C4-2B (cell line): Measurements from ENCODE around the gene VGLL1.

Experiments used
- H3K27ac ChIP-seq: fragments of 450-650 bp; 2 replicates; pipeline ENCODE4 v1.5.1; 2017
- ZFX ChIP-seq: fragments of 450-650 bp; IDR thresholded peaks from 2 replicates; pipeline ENCODE4 v1.6.1; 2017
- TF ChIP-seq, protein P1 (sequence below): fragments of 450-650 bp; conservative IDR thresholded peaks from 2 replicates; pipeline ENCODE4 v1.5.1; 2017; ENCODE audit warnings: mild to moderate bottlenecking

VGLL1 gene

DNA sequence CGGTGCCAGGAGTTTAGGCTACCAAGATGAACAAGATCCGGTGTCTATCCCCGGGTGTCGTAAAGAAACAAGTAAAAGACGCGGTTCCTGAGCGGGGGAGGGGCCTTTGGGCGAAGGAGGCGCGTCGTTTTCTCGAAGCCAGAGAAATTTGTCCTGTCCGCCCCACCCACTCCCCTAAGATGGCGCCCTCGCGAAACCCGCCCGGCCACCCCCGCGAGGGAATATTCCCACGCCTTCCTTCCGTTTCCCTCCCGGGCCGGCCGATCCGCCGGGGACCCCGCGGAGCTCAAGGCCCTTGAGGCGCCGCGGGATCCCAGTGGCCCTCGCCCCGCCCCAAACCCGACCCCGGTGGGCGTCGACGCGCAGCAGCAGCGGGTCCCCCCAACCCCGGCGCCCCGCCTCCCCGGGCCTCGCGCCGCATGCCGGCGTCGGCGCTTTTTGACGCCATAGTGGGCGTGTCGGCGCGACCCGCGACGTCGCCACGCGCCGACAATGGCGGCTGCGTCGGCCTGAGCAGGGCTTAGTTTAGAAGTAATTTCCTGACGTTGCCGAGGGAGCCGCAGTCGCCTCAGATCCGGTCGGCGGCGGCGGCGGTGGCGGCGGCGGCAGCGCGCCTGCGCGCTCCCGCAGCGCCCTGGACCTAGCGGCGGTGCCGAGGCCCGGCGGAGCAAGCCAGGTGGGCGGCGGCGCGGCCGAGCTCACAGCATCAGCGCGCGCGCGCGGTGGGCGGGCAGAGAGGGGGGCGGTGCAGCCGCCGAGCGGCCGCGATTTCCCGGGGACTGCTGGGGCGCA, 35.1 kb upstream of the VGLL1 start:
- peak overlapping the region; percentile 89 for H3K27ac ChIP-seq

DNA sequence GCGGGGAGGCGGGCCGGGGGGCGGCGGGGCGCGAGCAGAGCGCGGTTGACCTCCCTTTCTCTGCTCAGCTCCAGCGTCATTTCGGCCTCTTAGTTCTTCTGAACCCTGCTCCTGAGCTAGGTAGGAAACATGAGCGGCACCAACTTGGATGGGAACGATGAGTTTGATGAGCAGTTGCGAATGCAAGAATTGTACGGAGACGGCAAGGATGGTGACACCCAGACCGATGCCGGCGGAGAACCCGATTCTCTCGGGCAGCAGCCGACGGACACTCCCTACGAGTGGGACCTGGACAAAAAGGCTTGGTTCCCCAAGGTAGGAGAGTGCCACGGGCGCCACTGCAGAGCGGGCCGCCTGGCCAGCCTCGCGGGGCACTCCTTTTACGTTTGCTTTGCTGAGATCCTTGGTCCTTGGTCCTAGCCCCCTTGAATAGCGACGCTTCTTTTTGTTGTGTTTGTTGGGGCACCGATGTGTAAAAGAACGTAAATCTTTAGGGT, 34.4 kb upstream of the VGLL1 start, which contains the start of gene HTATSF1:
HTATSF1 (plus strand) TSS at position 37 of the 497 bp plus-strand sequence; CDS start at position 130, 93 bp downstream.
- H3K27ac ChIP-seq: peak within 1 kb of the TSS; percentile 89
- TF ChIP-seq, protein P1, sequence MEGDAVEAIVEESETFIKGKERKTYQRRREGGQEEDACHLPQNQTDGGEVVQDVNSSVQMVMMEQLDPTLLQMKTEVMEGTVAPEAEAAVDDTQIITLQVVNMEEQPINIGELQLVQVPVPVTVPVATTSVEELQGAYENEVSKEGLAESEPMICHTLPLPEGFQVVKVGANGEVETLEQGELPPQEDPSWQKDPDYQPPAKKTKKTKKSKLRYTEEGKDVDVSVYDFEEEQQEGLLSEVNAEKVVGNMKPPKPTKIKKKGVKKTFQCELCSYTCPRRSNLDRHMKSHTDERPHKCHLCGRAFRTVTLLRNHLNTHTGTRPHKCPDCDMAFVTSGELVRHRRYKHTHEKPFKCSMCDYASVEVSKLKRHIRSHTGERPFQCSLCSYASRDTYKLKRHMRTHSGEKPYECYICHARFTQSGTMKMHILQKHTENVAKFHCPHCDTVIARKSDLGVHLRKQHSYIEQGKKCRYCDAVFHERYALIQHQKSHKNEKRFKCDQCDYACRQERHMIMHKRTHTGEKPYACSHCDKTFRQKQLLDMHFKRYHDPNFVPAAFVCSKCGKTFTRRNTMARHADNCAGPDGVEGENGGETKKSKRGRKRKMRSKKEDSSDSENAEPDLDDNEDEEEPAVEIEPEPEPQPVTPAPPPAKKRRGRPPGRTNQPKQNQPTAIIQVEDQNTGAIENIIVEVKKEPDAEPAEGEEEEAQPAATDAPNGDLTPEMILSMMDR: no peak
- TF ChIP-seq ZFX: no peak; the same call in 1 of the 2 replicates

More for the DNA sequence above, 35.1 kb upstream of the VGLL1 start:
- TF ChIP-seq, protein P1: no peak
- peak; percentile 68; the same call in 1 of the 2 replicates for TF ChIP-seq ZFX

DNA sequence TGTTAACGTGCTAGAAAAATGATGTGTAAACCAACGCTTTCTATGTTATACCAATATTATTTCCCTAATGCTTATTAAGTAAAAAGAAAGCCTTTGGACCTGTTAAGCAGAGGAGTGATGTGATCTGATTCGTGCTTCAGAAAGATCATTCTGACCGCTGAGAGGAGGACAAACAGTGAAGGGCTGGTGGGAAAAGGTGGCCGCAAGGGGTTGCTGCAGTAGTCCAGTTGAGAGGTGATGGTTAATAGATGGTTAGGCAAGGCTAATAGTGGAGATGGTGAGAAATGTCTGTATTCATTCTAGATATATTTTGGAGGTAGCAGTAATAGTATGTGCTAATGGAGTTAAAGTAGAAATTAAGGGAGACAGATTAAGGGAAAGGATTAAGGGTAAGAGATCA, 12.9 kb upstream of the VGLL1 start:
- H3K27ac ChIP-seq: no peak overlapping the region
- TF ChIP-seq, protein P1: 0 out of 2 replicates have a peak, but pooled peaks have one; percentile 4
- TF ChIP-seq ZFX: no peak

DNA sequence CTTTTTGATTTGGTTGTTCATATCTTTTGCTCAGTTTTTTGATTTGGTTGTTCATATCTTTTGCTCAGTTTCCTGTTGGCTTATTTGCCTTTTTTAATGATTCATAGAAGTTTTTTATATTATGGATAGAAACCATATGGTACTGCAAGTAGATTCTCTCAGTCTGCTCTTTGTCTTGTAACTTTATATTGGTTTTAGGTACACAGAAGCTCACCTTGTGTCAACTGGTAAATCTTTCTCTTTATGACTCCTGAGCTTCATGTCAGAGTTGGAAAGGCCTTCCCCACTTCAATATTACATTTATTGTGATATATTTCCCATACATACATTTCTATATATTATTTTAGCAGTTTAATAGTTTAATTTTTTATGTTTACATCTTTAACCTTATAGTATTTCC, 8.2 kb upstream of the VGLL1 start:
- H3K27ac ChIP-seq: no peak overlapping the region
- no peak for TF ChIP-seq ZFX
- TF ChIP-seq, protein P1: no peak

DNA sequence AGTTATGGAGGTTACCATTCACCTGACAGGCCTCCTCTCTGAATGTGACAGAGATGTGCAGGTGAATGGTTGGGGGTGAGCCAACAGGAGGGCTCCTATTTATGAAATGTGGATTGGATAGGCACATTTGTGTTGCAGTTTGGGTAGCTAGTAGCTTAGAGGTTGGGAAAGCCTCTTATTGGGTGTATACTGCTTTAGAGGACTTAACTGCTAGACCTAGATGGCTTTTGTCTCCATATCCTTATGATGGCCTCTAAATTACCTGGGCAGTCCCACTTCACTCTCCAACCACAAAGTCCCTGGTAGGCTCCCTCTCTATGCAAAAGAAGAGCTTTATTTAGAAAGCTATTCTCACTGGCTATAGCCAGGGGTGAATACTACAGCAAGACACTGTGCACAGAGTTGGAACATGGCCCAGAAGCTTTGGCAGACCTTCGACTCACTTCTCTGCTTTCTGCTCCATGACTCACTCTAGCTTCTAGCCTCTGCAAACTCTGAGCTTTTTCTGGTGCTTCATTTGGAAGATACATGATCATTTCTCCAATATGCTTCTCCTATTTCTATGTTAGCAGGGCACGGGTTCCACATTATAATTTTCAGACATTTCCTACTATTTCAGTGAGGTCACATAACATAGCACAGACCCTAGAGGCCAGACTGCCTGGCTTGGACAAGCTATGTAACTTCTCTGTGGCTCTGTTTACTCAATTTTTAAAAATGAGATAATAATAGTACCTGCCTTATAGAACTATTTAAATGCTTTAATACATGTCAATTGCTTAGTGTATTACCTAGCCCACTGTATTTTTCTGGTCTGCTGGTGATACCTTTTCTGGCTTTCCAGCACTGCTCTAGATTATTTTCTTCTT, 6.0 kb upstream of the VGLL1 start:
- no peak overlapping the region for H3K27ac ChIP-seq
- TF ChIP-seq ZFX: no peak
- TF ChIP-seq, protein P1: no peak

DNA sequence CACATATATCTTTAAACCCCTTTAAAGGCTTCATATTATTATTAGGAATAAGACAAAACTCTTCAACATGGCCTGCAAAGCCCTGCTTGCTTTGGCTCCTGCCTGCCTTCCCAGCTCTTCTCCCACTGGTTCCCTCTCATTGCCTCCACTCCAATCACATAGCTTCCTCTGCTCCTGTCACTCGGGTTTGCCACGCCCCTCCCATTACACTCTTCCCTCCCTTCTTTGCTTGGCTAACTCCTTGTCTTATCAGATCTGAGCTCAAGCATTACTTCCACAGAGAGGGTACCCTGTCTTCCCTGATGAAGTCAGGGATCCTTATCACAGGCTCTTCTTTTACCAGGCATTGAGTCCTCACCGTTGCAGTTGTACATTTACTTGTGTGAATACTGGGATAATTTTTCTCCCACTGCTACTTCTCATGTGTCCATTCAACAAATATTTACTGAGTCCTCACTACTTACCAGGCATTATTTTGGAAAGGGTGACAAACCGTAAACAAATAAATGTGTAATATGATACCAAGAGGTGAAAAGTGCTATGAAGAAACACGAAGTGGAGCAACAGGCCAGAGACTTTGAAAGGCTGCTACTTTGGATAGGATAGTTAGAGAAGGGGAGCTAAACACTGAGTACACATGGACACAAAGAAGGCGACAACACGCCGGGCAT, 3.2 kb upstream of the VGLL1 start:
- no peak overlapping the region for H3K27ac ChIP-seq
- TF ChIP-seq, protein P1: no peak
- no peak for TF ChIP-seq ZFX
